GM19397 (cell line): ENCODE measurements around the gene FAM168A.

Source experiments
- ATAC-seq: cut with Tn5 transposase; IDR thresholded peaks from one replicate; pipeline ENCODE4 v1.9.1; 2021; ENCODE audit warnings: mild to moderate bottlenecking, moderate library complexity; ENCODE audit not compliant: unreplicated experiment

The FAM168A gene

DNA sequence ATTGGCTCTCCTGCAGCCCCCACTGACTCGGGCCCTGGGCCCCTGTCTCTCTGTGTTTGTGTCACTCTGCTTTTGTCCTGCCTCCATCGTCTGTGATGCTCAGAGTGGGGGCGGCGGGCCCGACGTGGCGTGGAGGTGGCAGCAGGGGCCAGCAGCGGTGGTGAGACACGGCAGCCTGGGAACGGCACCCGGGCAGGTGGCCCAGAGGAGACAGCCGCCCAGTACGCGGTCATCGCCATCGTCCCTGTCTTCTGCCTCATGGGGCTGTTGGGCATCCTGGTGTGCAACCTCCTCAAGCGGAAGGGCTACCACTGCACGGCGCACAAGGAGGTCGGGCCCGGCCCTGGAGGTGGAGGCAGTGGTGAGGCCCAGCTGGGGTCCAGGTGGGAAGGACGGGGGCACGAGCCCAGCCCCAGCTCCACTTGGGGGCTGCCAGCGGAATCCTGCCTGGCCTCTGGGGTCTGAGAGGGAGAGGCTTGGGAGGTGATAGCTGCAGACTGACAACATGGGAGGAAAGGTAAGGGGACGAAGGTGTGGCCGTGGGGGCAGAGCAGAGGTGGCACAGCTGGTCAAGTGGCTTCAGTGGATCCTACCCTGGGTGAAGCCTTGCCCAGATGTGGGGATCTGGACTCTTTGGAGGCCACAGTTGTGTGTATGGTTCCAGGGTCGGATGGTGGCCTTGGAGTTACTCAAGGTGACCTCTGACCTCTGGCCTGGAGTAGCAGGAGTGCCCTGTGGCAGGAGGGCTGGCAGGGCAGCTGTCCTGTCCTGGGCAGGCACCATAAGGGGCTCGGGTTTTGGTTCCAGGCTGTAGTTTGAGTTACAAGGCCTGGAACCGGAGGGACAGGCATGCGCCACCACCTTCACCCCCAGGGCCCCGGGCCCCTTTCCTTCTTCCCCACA is 205.6 kb downstream of the FAM168A start:
- ATAC-seq, result no peak

DNA sequence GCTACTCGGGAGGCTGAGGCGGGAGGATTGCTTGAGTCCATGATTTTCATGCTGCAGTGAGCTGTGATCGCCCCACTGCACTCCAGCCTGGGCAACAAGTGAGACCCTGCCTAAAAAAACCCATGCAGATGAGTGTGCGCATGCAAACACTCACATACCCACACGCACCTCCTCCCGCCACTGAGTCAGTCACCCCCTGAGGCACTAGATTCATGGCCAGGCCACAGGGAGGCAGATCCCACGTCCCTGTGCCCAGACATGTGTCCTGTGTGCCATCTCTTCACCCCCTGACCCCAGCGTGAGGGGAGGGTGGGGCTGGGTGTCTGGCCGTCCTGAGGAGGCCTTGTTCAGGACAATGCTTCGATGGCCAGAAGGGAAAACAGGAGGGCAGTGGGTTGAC is 206.2 kb downstream of the FAM168A start:
- no peak for ATAC-seq

DNA sequence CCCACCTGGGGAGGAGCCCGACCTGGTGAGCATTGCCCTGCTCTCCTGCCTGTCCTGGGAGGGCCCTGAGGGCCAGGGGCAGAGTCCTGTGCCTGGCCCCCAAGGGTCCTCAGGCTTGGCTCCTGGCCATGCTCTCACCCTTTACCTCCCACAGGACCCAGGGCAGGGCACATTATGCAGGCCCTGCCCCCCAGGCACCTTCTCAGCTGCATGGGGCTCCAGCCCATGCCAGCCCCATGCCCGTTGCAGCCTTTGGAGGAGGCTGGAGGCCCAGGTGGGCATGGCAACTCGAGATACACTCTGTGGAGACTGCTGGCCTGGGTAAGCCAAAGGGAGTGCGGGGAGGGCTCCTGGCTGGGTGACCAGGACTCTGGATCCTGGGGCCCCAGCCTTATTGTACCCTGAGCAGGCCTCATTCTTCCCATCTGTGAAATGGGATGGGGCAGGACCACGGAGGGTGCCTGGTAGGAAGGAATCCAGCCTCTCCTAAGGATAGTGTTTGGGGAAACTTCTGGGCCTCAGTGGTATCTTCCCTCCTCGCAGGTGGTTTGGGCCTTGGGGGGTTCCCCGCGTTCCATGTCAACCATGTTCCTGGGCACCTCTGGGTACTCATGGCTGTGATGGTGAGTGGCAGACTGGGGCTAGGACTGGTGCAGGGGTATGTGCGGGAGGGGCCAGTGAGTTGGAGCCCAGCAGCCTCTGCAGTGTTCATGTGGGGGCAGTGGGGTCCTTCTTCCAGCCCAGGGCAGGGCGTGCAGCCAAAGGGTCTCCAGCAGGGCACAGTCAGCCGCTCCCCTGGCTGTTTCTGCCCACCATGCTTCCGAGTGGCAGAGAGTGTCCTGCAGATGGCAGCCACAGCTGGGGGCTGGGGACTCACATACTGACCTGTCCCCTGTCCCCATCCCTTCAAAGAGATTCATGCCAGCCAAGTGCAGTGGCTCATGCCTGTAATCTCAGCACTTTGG is 207.0 kb downstream of the FAM168A start:
- no peak for ATAC-seq

DNA sequence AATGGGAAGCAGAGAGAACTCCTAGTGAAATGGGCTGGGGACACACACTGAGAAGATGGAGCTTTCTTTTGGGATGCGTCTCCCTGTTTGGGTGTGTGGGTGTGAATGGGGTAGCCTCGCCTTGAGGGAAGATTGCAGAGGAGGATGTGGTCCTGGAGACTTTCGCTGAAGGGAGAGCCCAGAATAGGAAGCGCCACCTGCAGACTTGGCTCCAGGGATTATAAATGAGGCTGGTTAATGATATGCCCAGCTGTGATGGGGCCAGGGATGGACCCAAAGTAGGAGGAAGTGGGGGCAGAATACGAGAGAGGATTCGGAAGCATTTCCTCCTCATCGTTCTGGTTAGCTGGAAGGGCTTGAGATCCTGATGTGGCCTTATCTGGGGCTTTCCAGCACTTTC is 208.0 kb downstream of the FAM168A start:
- no peak for ATAC-seq

DNA sequence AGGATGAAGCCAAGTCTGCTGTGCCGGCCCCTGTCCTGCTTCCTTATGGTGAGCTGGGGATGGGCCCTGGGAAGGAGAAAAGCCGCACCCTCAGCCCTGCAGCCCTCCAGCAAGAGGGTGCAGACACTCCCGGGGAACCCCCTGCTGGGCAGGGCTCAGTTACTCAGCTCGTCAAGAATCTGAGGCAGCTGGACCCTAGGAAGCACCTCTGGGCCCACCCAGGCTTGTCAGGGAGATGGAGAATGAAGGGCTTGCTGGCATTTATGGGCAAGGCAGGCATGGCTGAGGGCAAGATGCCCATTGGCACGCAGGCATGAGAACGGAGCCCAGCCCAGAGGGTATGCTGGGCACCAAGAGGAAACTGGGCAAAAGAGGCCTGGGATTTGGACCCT is 208.8 kb downstream of the FAM168A start:
- ATAC-seq, result no peak

DNA sequence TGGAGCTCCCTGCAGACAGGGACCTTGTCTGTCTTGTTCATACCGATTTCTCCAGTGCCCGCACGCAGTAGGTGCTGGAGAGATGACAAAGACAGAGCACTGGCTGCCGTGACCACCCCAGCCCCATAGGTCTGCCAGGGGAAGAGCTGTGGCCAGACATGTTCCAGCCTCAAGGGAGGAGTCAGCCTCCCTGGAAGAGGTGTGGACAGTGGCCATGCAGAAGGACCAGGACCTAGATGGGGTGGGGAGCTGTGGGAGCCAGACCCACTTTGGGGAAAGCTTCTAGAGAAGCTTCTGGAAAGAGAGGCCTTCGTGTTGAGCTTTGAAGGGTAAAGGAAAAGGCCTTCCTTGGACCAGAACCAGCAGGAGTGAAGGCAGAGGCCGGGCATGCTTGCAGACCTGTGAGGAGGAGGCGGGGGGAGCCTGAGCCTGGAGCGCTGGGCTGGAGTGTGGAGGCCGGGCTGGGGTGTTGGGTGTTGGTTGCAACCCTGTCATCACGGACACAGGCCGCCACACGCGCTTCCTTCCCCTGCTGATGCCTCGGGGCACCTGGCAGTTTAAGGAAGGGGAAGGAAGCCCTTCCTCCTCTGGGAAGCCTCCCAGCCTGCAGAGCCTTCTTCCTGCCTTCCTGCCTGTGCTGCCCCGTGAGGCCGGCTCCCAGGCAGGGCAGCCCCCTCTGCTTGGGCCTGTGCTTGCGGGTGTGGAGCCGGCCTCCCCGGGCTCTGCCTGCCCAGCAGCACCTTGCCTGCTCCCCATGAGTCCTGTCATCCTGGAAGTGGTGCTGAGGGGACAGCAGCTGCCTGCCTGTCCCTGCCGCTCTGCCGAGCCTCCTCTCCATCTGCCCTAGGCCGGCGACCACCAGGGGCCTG is 209.4 kb downstream of the FAM168A start:
- no peak for ATAC-seq

DNA sequence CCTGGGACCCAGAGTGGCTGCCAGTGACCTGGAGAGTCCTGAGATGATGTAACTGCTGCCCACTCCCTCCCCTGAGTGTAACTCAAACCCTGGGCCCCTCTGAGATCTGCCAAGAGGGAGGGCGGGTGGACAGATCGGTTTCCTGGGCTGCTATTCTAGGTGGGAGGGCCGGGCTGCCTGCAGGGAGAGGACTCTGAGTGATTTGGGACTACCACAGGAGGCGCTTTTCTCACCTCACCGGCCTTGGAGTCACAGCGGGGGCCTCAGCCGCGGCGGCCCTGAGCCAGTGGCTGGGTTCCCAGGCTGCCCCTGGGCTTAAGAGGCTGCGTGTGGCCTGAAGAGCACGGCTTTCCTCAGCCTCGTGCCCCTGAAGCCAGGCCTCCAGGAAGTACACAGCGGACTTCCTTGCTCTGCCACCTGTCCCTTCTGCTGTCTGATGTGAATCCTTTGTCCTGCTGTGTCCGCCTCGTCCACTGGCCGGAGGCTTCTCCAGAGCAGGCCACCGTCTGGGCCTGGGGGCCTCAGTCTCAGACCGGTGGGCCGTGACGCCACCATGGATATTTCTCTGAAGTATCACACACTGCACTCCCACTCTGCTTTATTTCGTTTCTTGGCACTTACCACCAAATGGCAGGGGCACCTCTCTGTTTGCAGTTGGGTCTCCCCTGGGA is 210.2 kb downstream of the FAM168A start:
- ATAC-seq, result no peak

DNA sequence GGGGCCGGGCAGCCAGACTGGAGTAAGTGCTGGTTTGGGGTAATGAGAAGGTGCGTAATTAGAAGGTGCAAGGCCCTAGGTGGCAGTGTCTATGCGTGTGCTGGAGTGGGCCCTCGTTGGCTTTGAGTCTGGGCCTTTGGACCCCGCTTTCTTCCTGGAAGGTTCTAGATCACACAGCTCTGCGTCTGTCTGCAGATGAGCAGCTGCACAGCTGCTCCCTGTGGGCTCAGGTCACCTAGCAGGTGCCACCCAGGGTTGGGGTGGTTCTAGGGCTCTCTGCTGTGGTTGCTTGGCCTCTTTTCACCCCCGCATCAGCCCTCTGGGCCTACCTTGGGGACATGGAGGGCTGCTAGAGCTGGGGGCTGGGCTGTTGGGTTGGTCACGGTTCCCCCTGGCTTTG is 211.4 kb downstream of the FAM168A start:
- no peak for ATAC-seq

DNA sequence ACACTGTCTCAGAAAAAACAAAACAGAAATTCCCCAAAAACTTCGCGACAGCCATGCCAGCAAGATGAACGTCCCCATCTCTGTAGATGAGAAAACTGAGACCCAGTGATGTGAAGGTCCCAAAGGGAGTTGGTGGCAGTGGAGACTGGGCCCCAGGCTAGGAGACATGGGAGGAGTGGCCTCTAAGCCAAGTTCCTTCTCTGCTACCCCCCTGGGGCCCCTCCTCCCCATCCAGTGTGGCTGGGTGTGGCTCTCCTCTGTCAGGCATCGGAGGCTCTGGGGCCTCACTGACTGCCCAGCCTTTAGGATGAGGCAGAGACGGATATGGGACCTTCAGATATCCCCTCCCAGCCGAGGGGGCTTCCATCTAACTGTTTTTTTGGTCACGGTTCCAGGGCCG is 211.9 kb downstream of the FAM168A start:
- no peak for ATAC-seq

DNA sequence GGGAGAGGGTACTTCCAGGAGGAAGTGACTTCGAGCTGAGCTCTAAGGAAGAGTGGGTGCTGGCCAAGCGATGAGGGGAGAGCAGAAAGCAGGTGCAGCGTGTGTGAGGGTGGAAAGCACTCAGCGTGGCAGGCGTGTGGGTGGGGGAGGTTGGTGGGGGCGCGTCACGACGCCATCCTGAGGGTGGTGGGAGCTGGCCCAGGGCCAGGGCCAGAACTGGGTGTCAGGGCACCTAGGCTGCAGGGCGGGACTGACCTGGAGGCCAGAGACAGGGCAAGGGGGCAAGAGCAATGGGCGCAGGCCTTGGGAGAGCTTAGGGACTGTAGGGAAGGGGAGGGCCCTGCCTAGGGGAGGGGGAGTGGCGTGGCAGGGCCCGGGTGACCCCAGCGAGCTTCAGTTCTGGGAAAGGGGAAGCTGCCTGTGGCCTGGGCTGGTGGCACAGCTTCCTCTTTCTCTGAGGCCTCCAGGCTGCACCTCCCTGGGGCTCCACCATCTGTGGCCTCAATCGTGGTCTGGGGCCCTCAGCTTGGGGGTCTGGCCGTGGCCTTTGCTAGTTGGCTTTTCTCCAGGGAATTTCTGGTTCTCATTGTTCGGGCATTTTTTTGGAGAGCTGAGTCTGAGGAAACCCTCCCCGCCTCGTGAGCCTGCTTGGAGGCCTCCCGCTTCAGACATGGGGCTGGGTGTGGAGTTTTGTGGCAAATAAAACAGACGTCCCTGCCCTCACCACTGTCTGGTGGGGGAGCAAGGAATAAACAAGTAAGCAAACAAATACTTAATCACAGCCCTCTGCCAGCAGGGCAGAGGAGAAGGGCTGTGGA is 212.8 kb downstream of the FAM168A start:
- ATAC-seq, result no peak

DNA sequence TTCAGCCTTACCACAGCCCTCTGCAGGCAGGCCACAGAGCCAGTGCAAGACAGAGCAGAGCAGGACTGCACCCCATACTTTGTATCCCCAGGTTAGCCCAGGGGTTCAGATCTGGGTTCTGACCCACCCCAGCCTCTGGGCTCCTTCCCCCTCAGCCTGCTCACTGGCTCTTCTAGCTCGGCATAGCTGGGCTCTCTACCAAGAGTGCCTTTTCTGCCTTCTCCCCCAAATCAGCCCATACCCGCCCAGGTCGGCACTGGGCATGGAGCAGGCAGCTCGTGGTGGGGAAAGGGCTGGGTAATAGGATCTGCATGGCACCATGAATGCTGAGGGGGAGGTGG is 213.4 kb downstream of the FAM168A start:
- ATAC-seq, result no peak

DNA sequence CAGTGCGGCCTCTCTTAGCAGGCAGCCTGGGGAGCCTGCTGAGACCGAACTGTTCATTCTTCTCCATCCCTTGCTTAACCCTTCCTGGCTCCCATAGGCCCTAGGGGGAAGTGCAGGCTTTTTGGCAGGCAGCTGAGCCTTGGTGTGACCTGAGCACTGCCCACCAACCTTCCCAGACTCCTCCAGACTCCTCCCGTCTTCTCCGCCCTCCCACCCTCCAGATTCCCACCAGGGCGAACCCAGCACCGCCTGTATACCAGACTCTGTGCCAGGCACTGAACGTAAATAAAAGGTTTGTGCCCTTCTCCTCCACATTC is 213.8 kb downstream of the FAM168A start:
- no peak for ATAC-seq

DNA sequence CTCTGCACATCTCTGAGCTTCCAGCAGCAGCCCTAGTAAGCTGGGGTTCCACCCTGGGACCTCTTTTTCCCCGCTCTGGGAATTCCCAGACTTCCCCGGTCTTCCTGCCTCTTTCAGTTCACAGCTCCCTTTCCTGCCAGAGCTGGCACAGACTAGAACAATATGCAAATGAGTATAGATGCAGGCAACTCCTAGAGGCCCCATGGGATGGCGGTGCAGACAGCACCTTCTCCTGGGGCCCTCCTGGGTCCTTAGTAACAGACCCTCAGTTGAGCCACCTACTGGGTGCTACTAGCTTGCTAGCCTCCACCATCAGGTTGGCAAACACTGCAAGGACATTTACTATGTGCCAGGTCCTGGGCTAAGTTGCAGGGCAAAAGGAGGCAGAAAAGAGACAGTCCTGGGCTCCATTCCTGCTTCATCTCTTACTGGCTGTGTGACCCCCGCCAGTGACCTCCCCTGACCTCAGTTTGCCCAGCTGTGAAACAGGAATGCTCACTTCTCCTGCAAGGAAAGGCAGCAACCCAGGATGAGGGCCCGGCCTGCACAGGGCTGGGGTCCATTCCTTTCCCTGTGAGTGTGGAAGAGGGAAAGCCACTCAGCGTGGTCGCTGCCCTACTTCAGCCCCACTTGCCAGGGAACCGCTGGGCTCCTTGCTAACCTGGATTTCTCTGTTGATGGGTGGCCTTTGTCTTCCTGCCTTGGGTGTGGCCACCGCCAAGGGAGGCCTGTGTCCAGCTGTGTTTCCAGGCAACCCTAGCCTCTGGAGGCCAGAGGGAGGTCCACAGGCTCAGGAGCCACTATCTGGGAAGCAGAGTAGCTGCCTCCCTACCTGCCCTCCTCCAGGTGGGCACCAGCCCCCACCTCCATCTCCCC is 214.4 kb downstream of the FAM168A start:
- no peak for ATAC-seq

DNA sequence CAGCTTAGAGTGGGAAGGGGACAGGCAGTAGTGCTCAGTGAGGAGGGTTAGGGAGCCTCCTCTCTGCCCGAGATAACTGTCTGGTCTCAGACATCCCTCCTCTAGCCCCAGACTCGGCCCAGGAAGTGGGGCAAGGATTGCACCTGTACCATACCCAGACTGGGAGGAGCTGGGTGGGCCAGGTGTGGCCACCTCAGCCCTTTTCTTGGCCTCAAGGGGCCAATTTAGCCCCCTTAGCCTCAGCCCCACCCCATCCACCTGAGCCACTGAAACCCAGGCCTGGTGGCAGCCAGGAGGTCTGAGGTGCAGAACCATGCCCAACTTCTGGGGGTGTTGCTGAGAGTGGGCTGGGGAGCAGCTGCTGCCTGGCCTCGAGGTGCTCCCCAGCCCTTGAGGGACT is 215.2 kb downstream of the FAM168A start:
- ATAC-seq, result no peak

DNA sequence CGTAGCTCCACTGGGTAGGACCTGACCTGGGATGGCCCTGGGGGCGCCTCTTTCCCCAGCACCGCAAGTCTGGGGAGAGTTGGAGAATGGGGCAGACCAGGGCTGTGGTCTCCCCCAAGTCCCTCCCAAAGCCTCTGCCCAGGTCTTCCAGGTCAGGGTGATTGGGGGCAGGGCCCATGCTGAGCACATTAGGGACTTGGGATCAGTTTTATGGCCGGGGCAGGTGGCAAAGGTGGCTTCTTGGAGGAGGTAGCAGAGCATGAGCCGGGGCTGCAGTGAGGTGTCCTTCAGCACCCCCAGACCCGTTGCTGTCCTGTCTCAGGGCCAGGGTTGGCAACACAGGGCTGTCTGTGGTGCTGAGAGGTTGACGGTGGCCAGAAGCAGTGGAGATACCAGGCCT is 215.7 kb downstream of the FAM168A start:
- no peak for ATAC-seq

DNA sequence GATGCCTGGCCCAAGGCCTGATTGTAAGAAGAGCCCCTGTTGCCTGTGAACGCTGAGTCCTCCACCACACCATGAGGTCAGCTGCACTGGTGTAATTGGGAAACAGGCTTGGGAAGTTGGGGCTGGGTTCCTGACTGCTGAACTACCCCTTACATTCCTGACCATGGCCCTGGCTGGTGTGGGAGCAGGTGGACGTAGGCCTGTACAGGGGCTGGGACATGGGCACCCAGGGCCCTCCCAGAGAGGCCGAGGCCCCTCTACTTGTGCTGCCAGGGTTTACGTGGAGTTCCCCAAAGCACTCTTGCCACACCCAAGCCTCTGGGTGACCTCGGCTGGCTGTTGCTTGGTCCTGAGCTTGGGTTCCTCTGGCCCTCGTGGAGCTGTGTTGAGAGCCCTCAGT is 216.3 kb downstream of the FAM168A start:
- ATAC-seq, result no peak

DNA sequence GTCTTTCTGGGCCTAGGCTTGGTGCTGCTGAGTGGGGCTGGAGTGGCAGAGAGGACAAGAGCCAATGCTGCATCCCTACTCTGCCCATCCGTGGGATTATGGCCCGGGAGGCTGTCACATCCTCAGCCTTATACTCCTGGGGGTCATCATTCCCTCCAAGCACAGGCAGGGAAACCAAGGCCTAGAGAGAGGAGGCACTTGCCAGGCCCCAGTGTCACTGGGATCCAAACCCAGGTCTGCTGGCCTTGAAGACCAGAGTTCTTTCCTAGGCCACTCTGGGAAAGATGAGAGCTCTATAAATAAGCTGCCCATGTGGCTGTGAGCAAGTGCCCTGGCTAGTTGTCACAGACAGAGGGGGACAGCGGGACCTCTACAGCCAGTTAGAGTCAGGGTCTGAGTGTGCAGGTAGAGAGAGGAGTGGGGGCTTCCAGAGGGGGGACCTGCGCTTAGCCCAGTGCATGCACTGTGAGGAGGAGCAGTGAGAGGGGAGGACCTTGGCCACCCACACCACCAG is 217.0 kb downstream of the FAM168A start:
- no peak for ATAC-seq

DNA sequence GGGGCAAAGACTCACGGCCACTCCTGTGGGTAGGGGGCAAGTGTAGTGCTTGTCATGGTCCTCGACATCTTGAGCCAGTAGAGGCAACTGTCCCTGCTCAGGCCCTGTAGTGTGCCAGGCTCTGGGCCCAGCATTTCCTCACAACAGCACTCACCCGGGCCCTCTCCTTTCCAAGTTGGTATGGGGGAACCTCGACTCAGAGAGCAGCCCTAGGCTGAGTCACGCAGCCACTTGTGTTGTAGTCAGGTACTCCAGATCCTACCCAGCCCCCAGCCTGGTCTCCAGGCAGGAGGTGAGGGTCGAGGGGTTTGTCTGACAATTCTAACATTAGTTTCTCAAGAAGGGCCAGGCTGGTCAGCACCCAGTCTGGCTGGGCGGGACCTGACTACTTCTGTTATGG is 217.6 kb downstream of the FAM168A start:
- ATAC-seq, result no peak
